ENCODE measurements around the gene SH3RF3. TPM values are rescaled to one million over a fixed set of nuclear protein-coding genes. Genes with fewer than 3 reads are reported as not detected.

SH3RF3 gene
- total RNA-seq, 1 donor from 2014 or later, result 7.4 TPM

- intact Hi-C loops (cut with DNase I), result loop anchor here (5.0 kb wide), 1 partner anchor 183 kb away; no protein-coding TSS in a partner anchor
- DNase-seq (no peak), ATAC-seq (no peak)
- Histone ChIP-seq H3K27me3 (no peaks in the 10 kb centered on the region), H3K4me3 (no peak overlapping the region), H3K36me3 (peaks cover 6% of the 10 kb centered on the region), H3K9me3 (no peaks in the 10 kb centered on the region), H3K4me1 (no peaks in the 10 kb centered on the region), H3K27ac (no peak overlapping the region)
- TF ChIP-seq CTCF (IDR thresholded peaks at IDR 0.05), result no peak
Observed at GRCh38 chr2:109549016-109549590, 420.1 kb downstream of the SH3RF3 start.

Small RNAs within 50 kb of the gene (microRNA-seq; reads per million reads assigned to microRNA genes)
- not detected for gene MIR4265 (ENCODE audit: borderline microRNAs expressed)
- not detected for gene MIR4266 (ENCODE audit: borderline microRNAs expressed)

Other genes starting within 250 kb of the SH3RF3 start
- 0.20 TPM for gene EDAR, start 140.0 kb upstream of the SH3RF3 start, total RNA-seq